GM12878 (cell line): ENCODE measurements around the gene ETNK2.

Experiments
- CTCF ChIP-seq, 3 experiments: IDR thresholded peaks in 2 of 3; conservative IDR thresholded peaks in 1 of 3; 2 replicates each; pipeline ENCODE4 v1.5.1; 2011; ENCODE audit warnings: low read depth in 3 of 3, low read length in 3 of 3, mild to moderate bottlenecking in 3 of 3, control low read depth in 2 of 3, moderate library complexity in 2 of 3, inconsistent platforms in 1 of 3, mixed read lengths in 1 of 3; ENCODE audit not compliant: control insufficient read depth in 2 of 3, insufficient read depth in 1 of 3; ENCODE audit errors: extremely low read depth in 1 of 3
- EGR1 ChIP-seq, 2 experiments: IDR thresholded peaks; 1 replicate in 1 of 2; 2 replicates in 1 of 2; pipeline ENCODE4 v1.6.1; 2011 to 2012; ENCODE audit warnings: low read depth in 2 of 2, low read length in 2 of 2, borderline replicate concordance in 1 of 2, mild to moderate bottlenecking in 1 of 2, moderate library complexity in 1 of 2
- EZH2 ChIP-seq: IDR thresholded peaks from 2 replicates; pipeline ENCODE4 v1.6.1; 2012; ENCODE audit warnings: low read depth, mild to moderate bottlenecking, control low read depth, inconsistent platforms, low read length, borderline replicate concordance; ENCODE audit not compliant: control insufficient read depth

- TF ChIP-seq CTCF (IDR thresholded peaks at IDR 0.05 in 2 of 3, conservative IDR thresholded peaks at IDR 0.05 in 1 of 3; ENCODE audit: control insufficient read depth in 2 of 3, extremely low read depth in 1 of 3, insufficient read depth in 1 of 3, low read depth in 3 of 3, low read length in 3 of 3) (no peak), EZH2 (no peak), EGR1 (IDR thresholded peaks at IDR 0.05; ENCODE audit: borderline replicate concordance in 1 of 2, low read depth in 2 of 2, low read length in 2 of 2) (no peak)
Measured at GRCh38 chr1:204139088-204139487, 12.8 kb downstream of the ETNK2 start.
